Mesendoderm (in vitro differentiated cells): ENCODE data around the gene LRBA.

Source experiments
- DNase-seq: peaks from one replicate; pipeline ENCODE4 v3.0.0; 2013
- H2AK5ac ChIP-seq: 2 replicates; pipeline ENCODE4 v1.6.1; 2013; ENCODE audit warnings: low read length, inconsistent platforms
- H2BK120ac ChIP-seq: 2 replicates; pipeline ENCODE4 v1.6.1; 2013; ENCODE audit warnings: low read depth, mild to moderate bottlenecking, low read length, moderate library complexity, mixed read lengths
- H2BK15ac ChIP-seq: replicated peaks from 2 replicates; pipeline ENCODE4 v1.6.1; 2013; ENCODE audit warnings: low read depth, mild to moderate bottlenecking, moderate library complexity
- H2BK5ac ChIP-seq: 2 replicates; pipeline ENCODE4 v1.6.1; 2013; ENCODE audit warnings: low read length, inconsistent platforms
- H3K18ac ChIP-seq: 2 replicates; pipeline ENCODE4 v1.6.1; 2013; ENCODE audit warnings: mild to moderate bottlenecking, low read length, mixed read lengths
- H3K23ac ChIP-seq: one replicate; pipeline ENCODE4 v1.6.1; 2013; ENCODE audit warnings: low read length
- H3K27ac ChIP-seq: 2 replicates; pipeline ENCODE4 v1.5.1; 2013; ENCODE audit warnings: low read depth, mild to moderate bottlenecking, inconsistent platforms, low read length, moderate library complexity
- H3K27me3 ChIP-seq: 2 replicates; pipeline ENCODE4 v1.6.1; 2013; ENCODE audit warnings: low read length, control low read depth, mild to moderate bottlenecking, inconsistent platforms; ENCODE audit not compliant: insufficient read depth, poor library complexity
- H3K36me3 ChIP-seq: 2 replicates; pipeline ENCODE4 v1.6.1; 2013; ENCODE audit warnings: low read length, inconsistent platforms; ENCODE audit not compliant: control insufficient read depth, insufficient read depth
- H3K4ac ChIP-seq: one replicate; pipeline ENCODE4 v1.6.1; 2013; ENCODE audit warnings: low read depth, mild to moderate bottlenecking, low read length, moderate library complexity
- H3K4me1 ChIP-seq: 2 replicates; pipeline ENCODE4 v1.6.1; 2013; ENCODE audit warnings: low read depth, low read length, inconsistent platforms; ENCODE audit not compliant: control insufficient read depth
- H3K4me2 ChIP-seq: 2 replicates; pipeline ENCODE4 v1.6.1; 2013; ENCODE audit warnings: low read length
- H3K4me3 ChIP-seq: 2 replicates; pipeline ENCODE4 v1.5.1; 2013; ENCODE audit warnings: mild to moderate bottlenecking, low read length
- H3K56ac ChIP-seq: one replicate; pipeline ENCODE4 v1.6.1; 2013; ENCODE audit warnings: low read length
- H3K79me1 ChIP-seq: 2 replicates; pipeline ENCODE4 v1.6.1; 2013; ENCODE audit warnings: low read length, inconsistent platforms
- H3K79me2 ChIP-seq: 2 replicates; pipeline ENCODE4 v1.6.1; 2013; ENCODE audit warnings: mild to moderate bottlenecking, low read length; ENCODE audit not compliant: control insufficient read depth, insufficient read depth
- H3K9ac ChIP-seq: 2 replicates; pipeline ENCODE4 v1.6.1; 2013; ENCODE audit warnings: low read length, inconsistent platforms
- H4K5ac ChIP-seq: one replicate; pipeline ENCODE4 v1.6.1; 2013; ENCODE audit warnings: low read length
- H4K8ac ChIP-seq: one replicate; pipeline ENCODE4 v1.6.1; 2013; ENCODE audit warnings: low read depth, mild to moderate bottlenecking, control low read depth, low read length, moderate library complexity
- WGBS: extraction: QIAGEN DNeasy Blood & Tissue Kit; methylation state at CpG from one replicate; pipeline ENCODE4 v1.1.7; 2013; ENCODE audit warnings: low lambda C conversion rate, missing lambda C conversion rate; ENCODE audit not compliant: insufficient coverage; ENCODE audit errors: extremely low coverage; 5-methylcytosine and 5-hydroxymethylcytosine counted together

Gene LRBA

GRCh38 chr4:150852216-150852615 is 162.9 kb downstream of the LRBA start:
- H3K4ac ChIP-seq, result no peak overlapping the region
- no peak for DNase-seq
- no peak overlapping the region for H2BK120ac ChIP-seq
- H3K36me3 ChIP-seq, result no peaks in the 10 kb centered on the region
- no peak overlapping the region for H4K8ac ChIP-seq
- no peak overlapping the region for H3K4me3 ChIP-seq
- no peaks in the 10 kb centered on the region for H3K4me1 ChIP-seq
- no peak overlapping the region for H2BK5ac ChIP-seq
- H2AK5ac ChIP-seq, result no peak overlapping the region
- no peaks in the 10 kb centered on the region for H3K79me1 ChIP-seq
- H3K79me2 ChIP-seq, result no peaks in the 10 kb centered on the region
- WGBS, result no CpG with 5 or more reads among the region's 1 CpG
- H3K4me2 ChIP-seq, result no peak overlapping the region
- H3K27ac ChIP-seq, result no peak overlapping the region
- H3K56ac ChIP-seq, result no peak overlapping the region
- H3K18ac ChIP-seq, result no peak overlapping the region
- no peak overlapping the region for H3K23ac ChIP-seq
- no peak overlapping the region for H3K9ac ChIP-seq
- H2BK15ac ChIP-seq, result no peak overlapping the region
- no peak overlapping the region for H4K5ac ChIP-seq
- no peaks in the 10 kb centered on the region for H3K27me3 ChIP-seq

DNA sequence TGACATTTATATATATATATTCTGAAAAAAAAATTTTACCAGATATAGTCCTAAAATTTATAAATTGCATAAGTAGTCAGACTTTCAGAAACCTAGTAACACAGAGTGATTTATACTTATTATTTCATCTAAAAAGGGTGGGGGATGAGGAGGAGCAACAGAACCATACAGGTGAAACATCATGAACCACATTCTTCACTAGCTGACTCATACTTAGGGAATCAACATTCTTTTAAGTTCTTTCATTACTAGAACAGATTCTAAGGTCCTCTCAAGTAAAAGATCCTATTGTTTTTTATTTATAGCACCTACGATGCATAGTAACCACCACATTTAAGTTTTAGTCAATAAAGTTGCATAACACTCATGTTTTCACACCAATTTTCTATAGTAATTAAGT is 166.1 kb downstream of the LRBA start:
- peak; percentile 70 for DNase-seq
- Histone ChIP-seq H3K4me2 (no peak overlapping the region), H3K23ac (no peak overlapping the region), H2BK120ac (no peak overlapping the region), H3K4me3 (no peak overlapping the region), H3K79me2 (no peaks in the 10 kb centered on the region), H3K36me3 (no peaks in the 10 kb centered on the region), H3K27me3 (no peaks in the 10 kb centered on the region), H2BK5ac (no peak overlapping the region), H3K56ac (no peak overlapping the region), H3K27ac (no peak overlapping the region), H3K79me1 (no peaks in the 10 kb centered on the region), H4K8ac (no peak overlapping the region), H3K9ac (no peak overlapping the region), H2BK15ac (no peak overlapping the region), H4K5ac (no peak overlapping the region), H2AK5ac (no peak overlapping the region), H3K18ac (no peak overlapping the region), H3K4me1 (no peaks in the 10 kb centered on the region), H3K4ac (no peak overlapping the region)
- no CpG with 5 or more reads among the region's 1 CpG for WGBS

GRCh38 chr4:150828159-150828558 is 186.9 kb downstream of the LRBA start:
- H3K56ac ChIP-seq, result no peak overlapping the region
- no peak overlapping the region for H2AK5ac ChIP-seq
- no peaks in the 10 kb centered on the region for H3K79me2 ChIP-seq
- H2BK15ac ChIP-seq, result no peak overlapping the region
- H2BK5ac ChIP-seq, result no peak overlapping the region
- peaks cover 2% of the 10 kb centered on the region for H3K4me1 ChIP-seq
- no peaks in the 10 kb centered on the region for H3K36me3 ChIP-seq
- DNase-seq, result no peak
- H4K8ac ChIP-seq, result no peak overlapping the region
- no peak overlapping the region for H2BK120ac ChIP-seq
- H3K27me3 ChIP-seq, result no peaks in the 10 kb centered on the region
- H3K4me3 ChIP-seq, result no peak overlapping the region
- H3K4ac ChIP-seq, result no peak overlapping the region
- H4K5ac ChIP-seq, result no peak overlapping the region
- H3K27ac ChIP-seq, result no peak overlapping the region
- no peak overlapping the region for H3K9ac ChIP-seq
- WGBS, result no CpG with 5 or more reads among the region's 8 CpGs
- no peak overlapping the region for H3K23ac ChIP-seq
- H3K79me1 ChIP-seq, result no peaks in the 10 kb centered on the region
- H3K18ac ChIP-seq, result no peak overlapping the region
- no peak overlapping the region for H3K4me2 ChIP-seq

GRCh38 chr4:150827226-150827625 is 187.9 kb downstream of the LRBA start:
- H3K56ac ChIP-seq, result no peak overlapping the region
- H3K27me3 ChIP-seq, result no peaks in the 10 kb centered on the region
- H2BK120ac ChIP-seq, result no peak overlapping the region
- H3K23ac ChIP-seq, result no peak overlapping the region
- H3K18ac ChIP-seq, result no peak overlapping the region
- H3K36me3 ChIP-seq, result no peaks in the 10 kb centered on the region
- no peak overlapping the region for H4K5ac ChIP-seq
- no peak overlapping the region for H4K8ac ChIP-seq
- no peak for DNase-seq
- H3K4ac ChIP-seq, result no peak overlapping the region
- H3K9ac ChIP-seq, result no peak overlapping the region
- no peak overlapping the region for H3K4me3 ChIP-seq
- H3K4me2 ChIP-seq, result no peak overlapping the region
- H3K79me2 ChIP-seq, result no peaks in the 10 kb centered on the region
- H3K79me1 ChIP-seq, result no peaks in the 10 kb centered on the region
- peaks cover 5% of the 10 kb centered on the region for H3K4me1 ChIP-seq
- H2AK5ac ChIP-seq, result no peak overlapping the region
- H2BK15ac ChIP-seq, result no peak overlapping the region
- H2BK5ac ChIP-seq, result no peak overlapping the region
- H3K27ac ChIP-seq, result no peak overlapping the region
- WGBS, result no CpG with 5 or more reads among the region's 1 CpG

DNA sequence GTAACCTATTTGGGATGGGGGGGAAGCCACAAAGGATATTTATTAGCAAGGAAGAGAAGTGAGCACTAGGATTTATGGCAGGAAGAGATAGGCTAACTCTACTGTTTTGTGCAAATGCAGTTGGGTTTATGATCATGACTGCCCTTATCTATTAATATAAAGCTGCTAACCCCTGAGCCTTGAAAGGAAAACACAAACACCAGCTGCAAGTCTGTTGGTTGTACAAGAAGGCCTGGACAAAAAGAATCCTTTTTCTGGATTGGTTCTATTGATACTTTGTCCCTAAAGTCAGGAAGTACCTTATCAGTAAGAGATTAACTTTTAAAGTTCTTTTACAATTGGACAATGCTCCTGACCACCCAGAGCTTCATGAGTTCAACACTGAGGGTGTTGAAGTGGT is 188.8 kb downstream of the LRBA start:
- Histone ChIP-seq H3K4me1 (peaks cover 5% of the 10 kb centered on the region), H3K18ac (no peak overlapping the region), H3K4ac (no peak overlapping the region), H3K4me2 (no peak overlapping the region), H3K27me3 (no peaks in the 10 kb centered on the region), H3K4me3 (no peak overlapping the region), H3K79me1 (no peaks in the 10 kb centered on the region), H3K79me2 (no peaks in the 10 kb centered on the region), H4K5ac (no peak overlapping the region), H3K56ac (no peak overlapping the region), H4K8ac (no peak overlapping the region), H3K9ac (no peak overlapping the region), H2BK15ac (no peak overlapping the region), H2BK5ac (no peak overlapping the region), H2BK120ac (no peak overlapping the region), H3K27ac (no peak overlapping the region), H3K36me3 (no peaks in the 10 kb centered on the region), H2AK5ac (no peak overlapping the region), H3K23ac (no peak overlapping the region)
- no peak for DNase-seq

DNA sequence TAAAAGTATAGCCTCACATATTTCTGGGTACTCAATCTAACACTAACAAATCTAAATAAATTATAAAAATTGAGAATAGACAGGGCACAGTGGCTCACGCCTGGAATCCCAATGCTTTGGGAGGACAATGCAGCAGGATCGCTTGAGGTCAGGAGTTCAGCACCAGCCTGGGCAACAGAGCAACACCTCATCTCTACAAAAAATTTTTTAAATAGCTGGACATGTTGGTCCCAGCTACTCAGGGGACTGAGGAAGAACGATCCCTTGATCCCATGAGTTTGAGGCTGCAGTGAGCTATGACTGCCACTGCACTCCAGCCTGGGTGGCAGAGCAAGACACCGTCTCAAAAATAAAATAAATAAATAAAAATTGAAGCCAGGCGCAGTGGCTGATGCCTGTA is 192.7 kb downstream of the LRBA start:
- no peak overlapping the region for H2BK15ac ChIP-seq
- peak overlapping the region; percentile 2 for H3K4ac ChIP-seq
- H3K4me3 ChIP-seq, result no peak overlapping the region
- H4K5ac ChIP-seq, result no peak overlapping the region
- H3K9ac ChIP-seq, result no peak overlapping the region
- no peak overlapping the region for H3K23ac ChIP-seq
- H2AK5ac ChIP-seq, result no peak overlapping the region
- no CpG with 5 or more reads among the region's 5 CpGs for WGBS
- H3K56ac ChIP-seq, result peak overlapping the region; percentile 43
- no peak overlapping the region for H3K4me2 ChIP-seq
- peak; percentile 54 for DNase-seq
- peak overlapping the region; percentile 13 for H2BK5ac ChIP-seq
- no peak overlapping the region for H4K8ac ChIP-seq
- H3K79me2 ChIP-seq, result no peaks in the 10 kb centered on the region
- peaks cover 5% of the 10 kb centered on the region for H3K4me1 ChIP-seq
- no peaks in the 10 kb centered on the region for H3K36me3 ChIP-seq
- H3K27ac ChIP-seq, result no peak overlapping the region
- H3K18ac ChIP-seq, result peak overlapping the region; percentile 87
- no peaks in the 10 kb centered on the region for H3K79me1 ChIP-seq
- no peaks in the 10 kb centered on the region for H3K27me3 ChIP-seq
- H2BK120ac ChIP-seq, result peak overlapping the region; percentile 61
